ENCODE data around the gene KLHL20. TPM values are rescaled to one million over a fixed set of nuclear protein-coding genes. Genes with fewer than 3 reads are reported as not detected.
"Not testable (repeated sequence)": the region's sequence is repeated elsewhere in the genome, so short reads cannot be mapped to it uniquely, and the experiment has no call there.

KLHL20 gene
- total RNA-seq, result 18.1 and 19.9 TPM in 2 replicates
- long read RNA-seq, transcript KLHL20-201 (12 exons, 3,421 nt), result major isoform, 37 of 81 reads
- long read RNA-seq, partial matches to known transcripts, result 19 of 81 reads
- long read RNA-seq, other reads (novel, unspliced or antisense), result 25 of 81 reads

GRCh38 chr1:173714759-173715537, at the start of gene KLHL20:
Gene KLHL20, plus strand, starts transcription at chr1:173714981. Its CDS starts 1,063 bp downstream, at chr1:173716044.
- Mint-ChIP-seq H3K4me1 (ENCODE audit: low read depth) (peaks cover 15% of the 10 kb centered on the region), H3K4me3 (ENCODE audit: low read depth) (peak within 1 kb of the TSS; percentile 96), H3K9me3 (ENCODE audit: low read depth) (no peaks in the 10 kb centered on the region), H3K27me3 (peaks cover 5% of the 10 kb centered on the region), H3K36me3 (ENCODE audit: insufficient read depth) (no peaks in the 10 kb centered on the region), H3K27ac (peak within 1 kb of the TSS; percentile 96)
- peak; percentile 61 for DNase-seq (ENCODE audit: low spot score, unreplicated experiment)
- TF ChIP-seq CTCF (IDR thresholded peaks at IDR 0.05; ENCODE audit: unreplicated experiment), result no peak

GRCh38 chr1:173666646-173667045, 48.1 kb upstream of the KLHL20 start:
- DNase-seq (ENCODE audit: low spot score, unreplicated experiment), result no peak
- Mint-ChIP-seq H3K4me3 (ENCODE audit: low read depth) (no peak overlapping the region), H3K27ac (no peak overlapping the region), H3K27me3 (peaks cover 6% of the 10 kb centered on the region), H3K4me1 (ENCODE audit: low read depth) (peaks cover 3% of the 10 kb centered on the region), H3K36me3 (ENCODE audit: insufficient read depth) (no peaks in the 10 kb centered on the region), H3K9me3 (ENCODE audit: low read depth) (no peaks in the 10 kb centered on the region)
- no peak for TF ChIP-seq CTCF (IDR thresholded peaks at IDR 0.05; ENCODE audit: unreplicated experiment)

GRCh38 chr1:173669491-173669941, 45.3 kb upstream of the KLHL20 start, which contains the start of gene ANKRD45:
Gene ANKRD45, minus strand, starts transcription at chr1:173669851. Its CDS starts 10,433 bp downstream, at chr1:173659418.
- DNase-seq (ENCODE audit: low spot score, unreplicated experiment), result peak; percentile 39
- peak within 1 kb of the TSS; percentile 87 for H3K27ac Mint-ChIP-seq

GRCh38 chr1:173674496-173674895, 40.3 kb upstream of the KLHL20 start:
- not testable (repeated sequence) for DNase-seq (ENCODE audit: low spot score, unreplicated experiment); H3K36me3 Mint-ChIP-seq (ENCODE audit: insufficient read depth); H3K4me1 Mint-ChIP-seq (ENCODE audit: low read depth); H3K27ac Mint-ChIP-seq; H3K27me3 Mint-ChIP-seq; H3K4me3 Mint-ChIP-seq (ENCODE audit: low read depth)
- H3K9me3 Mint-ChIP-seq (ENCODE audit: low read depth), result peaks cover 19% of the 10 kb centered on the region

More at GRCh38 chr1:173669491-173669941, 45.3 kb upstream of the KLHL20 start, which contains the start of gene ANKRD45:
- peaks cover 6% of the 10 kb centered on the region for H3K27me3 Mint-ChIP-seq
- peaks cover 3% of the 10 kb centered on the region for H3K4me1 Mint-ChIP-seq (ENCODE audit: low read depth)
- peak within 1 kb of the TSS; percentile 76 for H3K4me3 Mint-ChIP-seq (ENCODE audit: low read depth)
- H3K9me3 Mint-ChIP-seq (ENCODE audit: low read depth), result no peaks in the 10 kb centered on the region
- TF ChIP-seq CTCF (IDR thresholded peaks at IDR 0.05; ENCODE audit: unreplicated experiment), result peak; percentile 21
- H3K36me3 Mint-ChIP-seq (ENCODE audit: insufficient read depth), result no peaks in the 10 kb centered on the region

- not testable (repeated sequence) for H3K4me1 Mint-ChIP-seq (ENCODE audit: low read depth); DNase-seq (ENCODE audit: low spot score, unreplicated experiment); H3K36me3 Mint-ChIP-seq (ENCODE audit: insufficient read depth); H3K27ac Mint-ChIP-seq; H3K27me3 Mint-ChIP-seq; H3K4me3 Mint-ChIP-seq (ENCODE audit: low read depth)
- peaks cover 20% of the 10 kb centered on the region for H3K9me3 Mint-ChIP-seq (ENCODE audit: low read depth)
These were observed 34.6 kb upstream of the KLHL20 start for GRCh38 chr1:173680152-173680551.

GRCh38 chr1:173682184-173682583, 32.6 kb upstream of the KLHL20 start:
- no peak for TF ChIP-seq CTCF (IDR thresholded peaks at IDR 0.05; ENCODE audit: unreplicated experiment)
- H3K27ac Mint-ChIP-seq, result no peak overlapping the region
- no peaks in the 10 kb centered on the region for H3K4me1 Mint-ChIP-seq (ENCODE audit: low read depth)
- H3K36me3 Mint-ChIP-seq (ENCODE audit: insufficient read depth), result peaks cover 5% of the 10 kb centered on the region
- peaks cover 17% of the 10 kb centered on the region for H3K9me3 Mint-ChIP-seq (ENCODE audit: low read depth)
- no peak for DNase-seq (ENCODE audit: low spot score, unreplicated experiment)
- H3K4me3 Mint-ChIP-seq (ENCODE audit: low read depth), result no peak overlapping the region
- H3K27me3 Mint-ChIP-seq, result no peaks in the 10 kb centered on the region

GRCh38 chr1:173683838-173684237, 30.9 kb upstream of the KLHL20 start:
- H3K36me3 Mint-ChIP-seq (ENCODE audit: insufficient read depth); H3K9me3 Mint-ChIP-seq (ENCODE audit: low read depth); H3K4me3 Mint-ChIP-seq (ENCODE audit: low read depth); H3K27ac Mint-ChIP-seq; H3K27me3 Mint-ChIP-seq; H3K4me1 Mint-ChIP-seq (ENCODE audit: low read depth); DNase-seq (ENCODE audit: low spot score, unreplicated experiment): not testable (repeated sequence)

- H3K27ac Mint-ChIP-seq; H3K36me3 Mint-ChIP-seq (ENCODE audit: insufficient read depth); H3K27me3 Mint-ChIP-seq; H3K9me3 Mint-ChIP-seq (ENCODE audit: low read depth); H3K4me3 Mint-ChIP-seq (ENCODE audit: low read depth); H3K4me1 Mint-ChIP-seq (ENCODE audit: low read depth); DNase-seq (ENCODE audit: low spot score, unreplicated experiment): not testable (repeated sequence)
These were observed 29.7 kb upstream of the KLHL20 start for GRCh38 chr1:173685121-173685520.

Measured in progenitor cell of endocrine pancreas (in vitro differentiated cells).